ENCODE results near the gene TRABD. TPM values are rescaled to one million over a fixed set of nuclear protein-coding genes. Genes with fewer than 3 reads are reported as not detected.

Gene TRABD
- total RNA-seq, 2 donors from 2014 or later = 43.6 to 116 TPM

DNA sequence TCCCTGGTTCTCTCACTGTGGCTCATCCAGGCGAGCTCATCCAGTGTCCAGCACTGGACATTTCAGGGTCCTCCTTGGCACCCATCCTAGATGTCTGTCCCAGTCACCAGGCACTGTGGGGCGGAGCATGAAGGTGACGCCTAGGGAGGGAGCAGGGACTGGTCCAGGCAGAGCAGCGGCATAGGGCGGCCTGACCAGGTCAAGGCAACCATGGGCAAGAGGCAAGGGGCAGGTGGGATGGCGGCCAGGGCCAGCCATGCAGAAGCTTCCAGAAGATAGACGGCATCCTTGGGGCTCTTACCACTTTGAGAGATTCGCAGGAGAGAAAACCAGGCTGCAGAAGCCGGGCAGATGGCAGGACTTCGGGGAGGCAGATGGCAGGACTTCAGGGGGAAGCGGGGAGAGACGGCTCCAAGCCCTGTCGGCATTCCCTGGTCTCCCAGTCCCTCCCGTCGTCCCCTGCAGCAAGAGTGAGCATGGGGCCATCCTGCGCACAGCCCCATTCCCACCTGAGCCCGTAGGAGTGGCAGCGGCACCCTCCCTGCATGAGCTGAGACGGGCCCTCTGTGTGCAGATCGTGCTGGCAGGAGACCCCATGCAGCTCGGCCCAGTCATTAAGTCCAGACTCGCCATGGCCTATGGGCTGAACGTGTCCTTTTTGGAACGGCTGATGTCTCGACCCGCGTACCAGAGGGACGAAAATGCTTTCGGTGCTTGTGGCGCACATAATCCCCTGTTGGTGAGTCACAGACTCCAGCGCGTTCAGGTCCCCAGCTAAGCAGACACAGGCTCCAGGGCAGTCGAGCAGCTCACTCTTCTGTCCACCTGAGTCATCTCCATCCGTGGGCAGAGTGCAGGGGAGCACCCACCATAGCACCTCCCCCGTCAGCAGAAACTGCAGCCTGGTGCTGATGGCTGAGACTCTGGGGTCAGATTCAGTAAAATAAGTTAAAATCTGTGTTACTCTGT is 35.3 kb upstream of the TRABD start:
- no peaks in the 10 kb centered on the region for H3K27me3 ChIP-seq
- intact Hi-C loops (cut with DNase I) = loop anchor here (2.0 kb wide), 1 partner anchor 58 kb away; no protein-coding TSS in a partner anchor
- H3K27ac ChIP-seq = no peak overlapping the region
- no peak overlapping the region for H3K9ac ChIP-seq (ENCODE audit: low read depth in 2 of 2, low read length in 2 of 2)
- no peaks in the 10 kb centered on the region for H3K36me3 ChIP-seq
- no peaks in the 10 kb centered on the region for H3K4me1 ChIP-seq
- H3K9me3 ChIP-seq = no peaks in the 10 kb centered on the region
- no peak overlapping the region for H3K4me3 ChIP-seq
- DNase-seq = no peak
- TF ChIP-seq, protein P1, sequence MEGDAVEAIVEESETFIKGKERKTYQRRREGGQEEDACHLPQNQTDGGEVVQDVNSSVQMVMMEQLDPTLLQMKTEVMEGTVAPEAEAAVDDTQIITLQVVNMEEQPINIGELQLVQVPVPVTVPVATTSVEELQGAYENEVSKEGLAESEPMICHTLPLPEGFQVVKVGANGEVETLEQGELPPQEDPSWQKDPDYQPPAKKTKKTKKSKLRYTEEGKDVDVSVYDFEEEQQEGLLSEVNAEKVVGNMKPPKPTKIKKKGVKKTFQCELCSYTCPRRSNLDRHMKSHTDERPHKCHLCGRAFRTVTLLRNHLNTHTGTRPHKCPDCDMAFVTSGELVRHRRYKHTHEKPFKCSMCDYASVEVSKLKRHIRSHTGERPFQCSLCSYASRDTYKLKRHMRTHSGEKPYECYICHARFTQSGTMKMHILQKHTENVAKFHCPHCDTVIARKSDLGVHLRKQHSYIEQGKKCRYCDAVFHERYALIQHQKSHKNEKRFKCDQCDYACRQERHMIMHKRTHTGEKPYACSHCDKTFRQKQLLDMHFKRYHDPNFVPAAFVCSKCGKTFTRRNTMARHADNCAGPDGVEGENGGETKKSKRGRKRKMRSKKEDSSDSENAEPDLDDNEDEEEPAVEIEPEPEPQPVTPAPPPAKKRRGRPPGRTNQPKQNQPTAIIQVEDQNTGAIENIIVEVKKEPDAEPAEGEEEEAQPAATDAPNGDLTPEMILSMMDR (IDR thresholded peaks at IDR 0.05) = no peak

DNA sequence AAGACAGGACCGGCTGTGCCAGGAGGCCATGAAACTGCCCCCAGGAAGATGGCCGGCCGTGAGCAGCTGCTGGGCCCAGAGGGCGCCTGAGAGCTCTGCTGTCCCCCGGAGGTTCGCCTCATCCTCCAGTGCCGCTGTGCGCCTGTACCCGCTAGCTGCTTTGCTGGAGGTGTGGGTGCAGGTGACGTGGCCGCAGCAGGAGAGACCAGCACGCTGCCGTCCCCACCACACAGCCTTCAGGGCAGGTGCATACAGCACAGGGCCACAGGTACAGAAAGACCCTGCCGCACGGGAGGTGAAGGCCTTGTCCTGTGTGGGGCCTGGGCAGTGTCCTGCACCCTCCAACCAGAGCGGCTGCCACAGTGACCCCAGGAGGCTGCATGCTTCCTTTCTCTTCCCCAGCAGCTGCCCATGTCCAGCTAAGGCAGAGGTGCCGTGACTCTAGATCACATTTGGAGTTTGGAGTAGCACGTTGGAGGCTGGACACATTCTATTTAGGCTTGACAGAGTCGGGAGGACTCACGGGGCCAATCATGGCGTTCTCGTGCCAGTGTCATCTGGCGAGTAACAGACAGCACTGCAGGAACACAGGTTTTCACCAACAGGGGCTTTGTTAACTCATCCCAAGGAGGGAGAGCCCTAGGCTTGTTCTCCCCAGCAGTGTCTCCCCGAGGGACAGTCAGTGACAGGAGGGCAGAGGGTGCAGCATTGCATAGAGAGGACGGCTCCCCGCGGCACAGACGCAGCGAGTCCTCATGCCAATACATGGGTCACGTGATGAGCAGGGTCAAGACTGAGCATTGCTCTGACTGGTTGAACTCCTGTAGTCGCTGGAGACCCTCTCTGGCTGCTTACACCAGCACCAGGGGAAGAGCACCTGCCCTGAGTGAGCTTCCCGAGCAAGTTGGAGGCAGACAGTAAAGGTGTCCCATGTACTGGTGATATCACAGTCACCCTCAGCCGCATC is 33.9 kb upstream of the TRABD start:
- TF ChIP-seq, protein P1 (IDR thresholded peaks at IDR 0.05) = no peak

DNA sequence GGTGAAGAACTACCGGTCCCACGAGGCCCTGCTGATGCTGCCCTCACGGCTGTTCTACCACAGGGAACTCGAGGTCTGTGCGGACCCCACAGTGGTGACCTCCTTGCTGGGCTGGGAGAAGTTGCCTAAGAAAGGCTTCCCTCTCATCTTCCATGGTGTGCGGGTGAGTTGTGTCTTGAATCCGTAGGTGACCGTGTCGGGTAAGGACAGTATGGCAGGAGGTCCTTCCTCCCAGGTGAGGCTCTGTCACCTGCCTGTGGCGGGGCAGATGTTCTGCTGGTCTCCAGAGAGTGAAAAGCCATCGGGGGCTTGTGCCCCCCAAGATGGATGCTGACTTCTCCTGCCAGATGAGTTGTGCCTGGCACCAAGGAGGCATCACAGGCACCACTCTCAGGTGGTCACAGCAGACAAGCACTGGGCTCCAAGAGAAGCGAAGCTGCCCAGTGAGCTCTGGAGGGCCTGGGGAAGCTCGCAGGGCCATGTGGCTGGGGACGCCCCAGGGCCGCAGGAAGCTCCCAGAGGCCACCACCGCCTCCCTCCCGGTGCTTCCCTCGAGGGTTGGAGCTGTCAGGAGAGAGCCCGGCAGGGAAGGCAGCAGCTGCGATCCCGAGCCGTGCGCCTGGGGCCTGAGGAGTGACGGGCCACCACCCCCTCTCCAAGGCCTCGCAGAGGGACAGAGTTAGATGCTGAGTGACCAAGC is 32.5 kb upstream of the TRABD start:
- intact Hi-C loops (cut with DNase I) = no loop called here
- no peak overlapping the region for H3K4me3 ChIP-seq
- no peaks in the 10 kb centered on the region for H3K9me3 ChIP-seq
- no peak overlapping the region for H3K27ac ChIP-seq
- no peaks in the 10 kb centered on the region for H3K4me1 ChIP-seq
- no peaks in the 10 kb centered on the region for H3K36me3 ChIP-seq
- TF ChIP-seq, protein P1 (IDR thresholded peaks at IDR 0.05) = no peak
- no peak overlapping the region for H3K9ac ChIP-seq (ENCODE audit: low read depth in 2 of 2, low read length in 2 of 2)
- no peaks in the 10 kb centered on the region for H3K27me3 ChIP-seq
- no peak for DNase-seq

More for the DNA sequence above, 33.9 kb upstream of the TRABD start:
- DNase-seq = no peak
- Histone ChIP-seq H3K4me3 (no peak overlapping the region), H3K27me3 (no peaks in the 10 kb centered on the region), H3K9ac (ENCODE audit: low read depth in 2 of 2, low read length in 2 of 2) (no peak overlapping the region), H3K4me1 (no peaks in the 10 kb centered on the region), H3K9me3 (no peaks in the 10 kb centered on the region), H3K27ac (no peak overlapping the region), H3K36me3 (no peaks in the 10 kb centered on the region)
- intact Hi-C loops (cut with DNase I) = loop anchor here (2.0 kb wide), 1 partner anchor 57 kb away; no protein-coding TSS in a partner anchor

DNA sequence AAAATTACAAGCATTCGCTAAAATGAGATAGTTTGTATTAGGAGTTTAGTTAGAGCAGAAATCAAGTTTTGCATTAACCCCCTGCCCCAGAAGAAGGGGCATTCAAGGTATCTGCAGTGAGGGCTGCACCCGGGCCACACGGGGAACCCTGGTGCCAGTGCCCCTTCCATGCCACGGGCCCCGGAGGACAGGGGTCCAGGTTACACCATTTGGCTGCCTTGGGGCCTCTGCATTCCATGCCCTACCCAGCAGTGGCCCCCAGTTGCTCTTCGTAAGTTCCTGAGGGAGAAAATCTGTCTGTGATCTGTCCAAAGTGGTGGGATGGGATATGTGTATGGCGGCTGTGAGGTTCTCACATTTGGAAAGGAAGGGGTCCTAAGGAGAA is 32.0 kb upstream of the TRABD start:
- no peaks in the 10 kb centered on the region for H3K4me1 ChIP-seq
- no peak overlapping the region for H3K4me3 ChIP-seq
- no peak overlapping the region for H3K27ac ChIP-seq
- no peak for DNase-seq
- TF ChIP-seq, protein P1 (IDR thresholded peaks at IDR 0.05) = no peak
- no peaks in the 10 kb centered on the region for H3K36me3 ChIP-seq
- intact Hi-C loops (cut with DNase I) = loop anchor here (2.0 kb wide), 1 partner anchor 61 kb away; no protein-coding TSS in a partner anchor
- H3K9me3 ChIP-seq = no peaks in the 10 kb centered on the region
- H3K27me3 ChIP-seq = no peaks in the 10 kb centered on the region
- no peak overlapping the region for H3K9ac ChIP-seq (ENCODE audit: low read depth in 2 of 2, low read length in 2 of 2)
